ENCODE data around the gene MPV17L2. TPM values are rescaled to one million over a fixed set of nuclear protein-coding genes. Genes with fewer than 3 reads are reported as not detected.

Gene MPV17L2
- total and polyA plus RNA-seq, 2 donors from 2014 or later = 11.5 to 31.1 TPM

GRCh38 chr19:18144906-18145305 is 48.1 kb upstream of the MPV17L2 start:
- Histone ChIP-seq H3K27me3 (ENCODE audit: control insufficient read depth, insufficient read depth, low read length) (no peaks in the 10 kb centered on the region), H3K9me3 (ENCODE audit: control insufficient read depth in 2 of 3, insufficient read depth in 1 of 3, low read length in 3 of 3) (no peaks in the 10 kb centered on the region), H3K9ac (ENCODE audit: low read length in 3 of 3) (no peak overlapping the region), H3K4me1 (ENCODE audit: control insufficient read depth in 2 of 3, insufficient read depth in 2 of 3, low read depth in 1 of 3, low read length in 3 of 3) (no peaks in the 10 kb centered on the region), H3K4me3 (ENCODE audit: low read length in 3 of 3) (no peak overlapping the region), H3K36me3 (ENCODE audit: control insufficient read depth in 2 of 3, insufficient read depth in 3 of 3, low read length in 3 of 3) (peaks cover 2 to 33% (median 16%) of the 10 kb centered on the region in 3 donors), H3K27ac (ENCODE audit: low read depth in 2 of 2, low read length in 2 of 2) (no peak overlapping the region)
- intact Hi-C loops (cut with DNase I) = no loop called here
- TF ChIP-seq CTCF (IDR thresholded peaks at IDR 0.05; ENCODE audit: borderline replicate concordance, extremely low read depth, insufficient read depth) = no peak
- FAIRE-seq (no peak), DNase-seq (no peak)

GRCh38 chr19:18145391-18145999 is 47.5 kb upstream of the MPV17L2 start:
- no peak overlapping the region for H3K9ac ChIP-seq (ENCODE audit: low read length in 3 of 3)
- no peaks in the 10 kb centered on the region for H3K9me3 ChIP-seq (ENCODE audit: control insufficient read depth in 2 of 3, insufficient read depth in 1 of 3, low read length in 3 of 3)
- no peak for TF ChIP-seq CTCF (IDR thresholded peaks at IDR 0.05; ENCODE audit: borderline replicate concordance, extremely low read depth, insufficient read depth)
- DNase-seq = no peak
- intact Hi-C loops (cut with DNase I) = no loop called here
- no peaks in the 10 kb centered on the region for H3K27me3 ChIP-seq (ENCODE audit: control insufficient read depth, insufficient read depth, low read length)
- H3K4me1 ChIP-seq (ENCODE audit: control insufficient read depth in 2 of 3, insufficient read depth in 2 of 3, low read depth in 1 of 3, low read length in 3 of 3) = no peaks in the 10 kb centered on the region
- FAIRE-seq = no peak
- no peak overlapping the region for H3K4me3 ChIP-seq (ENCODE audit: low read length in 3 of 3)
- no peak overlapping the region for H3K27ac ChIP-seq (ENCODE audit: low read depth in 2 of 2, low read length in 2 of 2)
- peaks cover 2 to 30% (median 12%) of the 10 kb centered on the region in 3 donors for H3K36me3 ChIP-seq (ENCODE audit: control insufficient read depth in 2 of 3, insufficient read depth in 3 of 3, low read length in 3 of 3)

GRCh38 chr19:18147396-18147795 is 45.6 kb upstream of the MPV17L2 start:
- no peak overlapping the region for H3K27ac ChIP-seq (ENCODE audit: low read depth in 2 of 2, low read length in 2 of 2)
- H3K9ac ChIP-seq (ENCODE audit: low read length in 3 of 3) = no peak overlapping the region
- DNase-seq (no peak), FAIRE-seq (no peak)
- H3K4me1 ChIP-seq (ENCODE audit: control insufficient read depth in 2 of 3, insufficient read depth in 2 of 3, low read depth in 1 of 3, low read length in 3 of 3) = peaks cover 0 to 4% (median 4%) of the 10 kb centered on the region in 3 donors
- H3K4me3 ChIP-seq (ENCODE audit: low read length in 3 of 3) = no peak overlapping the region
- intact Hi-C loops (cut with DNase I) = no loop called here
- H3K36me3 ChIP-seq (ENCODE audit: control insufficient read depth in 2 of 3, insufficient read depth in 3 of 3, low read length in 3 of 3) = peaks cover 2 to 25% (median 9%) of the 10 kb centered on the region in 3 donors
- TF ChIP-seq CTCF (IDR thresholded peaks at IDR 0.05; ENCODE audit: borderline replicate concordance, extremely low read depth, insufficient read depth) = no peak
- H3K9me3 ChIP-seq (ENCODE audit: control insufficient read depth in 2 of 3, insufficient read depth in 1 of 3, low read length in 3 of 3) = no peaks in the 10 kb centered on the region
- no peaks in the 10 kb centered on the region for H3K27me3 ChIP-seq (ENCODE audit: control insufficient read depth, insufficient read depth, low read length)

- Histone ChIP-seq H3K27ac (ENCODE audit: low read depth in 2 of 2, low read length in 2 of 2) (no peak overlapping the region), H3K36me3 (ENCODE audit: control insufficient read depth in 2 of 3, insufficient read depth in 3 of 3, low read length in 3 of 3) (peaks cover 2 to 11% (median 6%) of the 10 kb centered on the region in 3 donors), H3K9me3 (ENCODE audit: control insufficient read depth in 2 of 3, insufficient read depth in 1 of 3, low read length in 3 of 3) (no peaks in the 10 kb centered on the region), H3K27me3 (ENCODE audit: control insufficient read depth, insufficient read depth, low read length) (no peaks in the 10 kb centered on the region), H3K4me3 (ENCODE audit: low read length in 3 of 3) (no peak overlapping the region), H3K9ac (ENCODE audit: low read length in 3 of 3) (no peak overlapping the region), H3K4me1 (ENCODE audit: control insufficient read depth in 2 of 3, insufficient read depth in 2 of 3, low read depth in 1 of 3, low read length in 3 of 3) (peaks cover 0 to 13% (median 4%) of the 10 kb centered on the region in 3 donors)
- TF ChIP-seq CTCF (IDR thresholded peaks at IDR 0.05; ENCODE audit: borderline replicate concordance, extremely low read depth, insufficient read depth) = no peak
- intact Hi-C loops (cut with DNase I) = no loop called here
- FAIRE-seq = no peak
- no peak for DNase-seq
Measured at GRCh38 chr19:18149596-18149975, 43.4 kb upstream of the MPV17L2 start.
